ENCODE data around the gene NLK.

The NLK gene

GRCh38 chr17:28042657-28042720, at the start of gene NLK:
TSS of gene NLK (plus strand) at chr17:28042677. CDS start at chr17:28042874, 197 bp downstream.
- TF ChIP-seq CTCF (conservative IDR thresholded peaks at IDR 0.05; ENCODE audit: low read length): no peak
- DNase-seq (ENCODE audit: low read depth): no peak
- H3K4me3 ChIP-seq (ENCODE audit: low read length): peak within 1 kb of the TSS; percentile 82

DNA sequence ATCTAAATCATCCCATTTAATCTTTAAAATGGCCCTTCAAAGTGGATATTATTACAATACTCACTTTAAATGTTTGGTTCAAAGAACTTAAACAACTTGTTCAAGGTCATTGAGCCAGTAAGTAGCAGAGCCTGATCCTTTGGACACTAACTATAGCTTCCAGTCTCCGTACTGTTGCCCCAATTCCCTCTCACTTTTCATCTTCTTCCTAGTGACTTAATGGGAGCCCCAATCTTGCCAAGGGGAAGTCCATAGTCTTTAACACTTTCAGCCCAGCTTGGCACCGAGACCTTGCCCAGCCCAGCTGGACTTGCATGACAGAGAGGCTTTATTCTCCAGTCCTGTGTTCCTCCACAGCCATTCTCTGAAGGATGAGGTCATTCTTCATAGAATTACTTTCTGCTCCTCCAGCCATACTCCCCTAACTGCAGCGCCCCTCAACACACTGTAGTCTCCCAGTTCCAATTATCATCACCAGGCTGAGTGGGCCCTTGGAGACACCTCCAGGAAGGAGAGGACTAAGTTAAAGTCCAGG, 49.2 kb upstream of the NLK start:
- no peak overlapping the region for H3K4me3 ChIP-seq (ENCODE audit: low read length)
- no peak for TF ChIP-seq CTCF (conservative IDR thresholded peaks at IDR 0.05; ENCODE audit: low read length)
- DNase-seq (ENCODE audit: low read depth): no peak

- no peak overlapping the region for H3K4me3 ChIP-seq (ENCODE audit: low read length)
- no peak for TF ChIP-seq CTCF (conservative IDR thresholded peaks at IDR 0.05; ENCODE audit: low read length)
- DNase-seq (ENCODE audit: low read depth): no peak
Observed at GRCh38 chr17:27993723-27994310, 48.7 kb upstream of the NLK start.

DNA sequence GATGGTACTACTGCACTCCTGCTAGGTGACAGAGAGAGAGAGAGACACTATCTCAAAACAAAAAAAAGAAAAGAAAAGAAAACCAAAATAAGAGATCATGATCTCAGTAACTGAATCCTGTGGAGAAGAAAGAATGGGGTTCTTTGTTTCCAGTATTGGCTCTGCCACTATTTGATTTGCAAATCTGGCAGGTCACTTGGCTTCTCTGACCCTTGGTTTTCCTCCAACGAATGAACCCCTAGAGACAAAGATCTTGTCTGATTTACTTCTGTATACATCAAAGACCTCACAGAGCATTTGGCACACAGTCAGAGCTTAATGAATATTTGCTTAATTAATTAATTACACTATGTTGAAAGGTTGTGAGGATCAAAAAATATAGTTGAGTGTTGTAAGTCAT, 47.9 kb upstream of the NLK start:
- no peak overlapping the region for H3K4me3 ChIP-seq (ENCODE audit: low read length)
- DNase-seq (ENCODE audit: low read depth): no peak
- TF ChIP-seq CTCF (conservative IDR thresholded peaks at IDR 0.05; ENCODE audit: low read length): no peak

GRCh38 chr17:27995554-27995953, 46.9 kb upstream of the NLK start:
- TF ChIP-seq CTCF (conservative IDR thresholded peaks at IDR 0.05; ENCODE audit: low read length): no peak
- peak; percentile 2 for DNase-seq (ENCODE audit: low read depth)
- no peak overlapping the region for H3K4me3 ChIP-seq (ENCODE audit: low read length)

- no peak for DNase-seq (ENCODE audit: low read depth)
- TF ChIP-seq CTCF (conservative IDR thresholded peaks at IDR 0.05; ENCODE audit: low read length): no peak
- no peak overlapping the region for H3K4me3 ChIP-seq (ENCODE audit: low read length)
Observed at GRCh38 chr17:27996202-27997043, 46.1 kb upstream of the NLK start.

DNA sequence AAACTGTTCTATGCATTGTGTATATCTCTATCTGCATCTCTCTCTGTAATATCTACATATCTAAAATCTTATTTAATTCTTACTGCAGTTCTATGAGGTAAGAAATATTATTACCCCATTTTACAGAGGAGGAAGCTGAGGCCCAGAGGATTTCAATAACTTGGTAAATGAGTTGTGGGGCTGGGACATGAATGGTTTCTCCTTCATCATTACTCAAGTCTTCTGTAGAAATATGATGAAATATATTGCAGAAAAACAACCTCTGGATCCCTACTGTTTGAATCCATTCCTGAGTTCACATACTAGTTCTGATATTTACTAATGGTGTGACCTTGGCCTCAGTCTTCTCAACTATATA, 45.5 kb upstream of the NLK start:
- no peak overlapping the region for H3K4me3 ChIP-seq (ENCODE audit: low read length)
- no peak for DNase-seq (ENCODE audit: low read depth)
- TF ChIP-seq CTCF (conservative IDR thresholded peaks at IDR 0.05; ENCODE audit: low read length): no peak
